Measurements from ENCODE around the gene SLC35F4.
"Not testable (repeated sequence)": the region's sequence is repeated elsewhere in the genome, so short reads cannot be mapped to it uniquely, and the experiment has no call there.

The SLC35F4 gene

DNA sequence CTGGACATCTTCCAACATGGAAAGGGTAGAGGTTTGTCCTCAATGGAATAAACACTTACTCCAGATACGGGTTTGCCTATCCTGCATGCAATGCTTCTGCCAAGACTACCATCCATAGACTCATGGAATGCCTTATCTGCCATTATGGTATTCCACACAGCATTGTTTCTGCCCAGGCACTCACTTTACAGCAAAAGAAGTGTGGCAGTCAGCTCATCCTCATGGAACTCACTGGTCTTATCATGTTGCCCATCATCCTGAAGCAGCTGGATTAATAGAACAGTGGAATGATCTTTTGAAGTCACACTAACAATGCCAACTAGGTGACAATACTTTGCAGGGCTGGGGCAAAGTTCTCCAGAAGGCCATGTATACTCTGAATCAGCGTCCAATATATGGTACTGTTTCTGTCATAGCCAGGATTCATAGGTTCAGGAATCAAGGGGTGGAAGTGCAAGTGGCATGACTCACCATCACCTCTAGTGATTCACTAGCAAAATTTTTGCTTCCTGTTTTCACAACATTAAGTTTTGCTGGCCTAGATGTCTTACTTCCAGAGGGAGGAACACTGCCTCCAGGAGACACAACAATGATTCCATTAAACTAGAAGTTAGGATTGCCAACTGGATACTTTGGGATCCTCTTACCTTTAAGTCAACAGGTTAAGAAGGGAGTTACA, 140.4 kb downstream of the SLC35F4 start:
- TF ChIP-seq, protein P1, sequence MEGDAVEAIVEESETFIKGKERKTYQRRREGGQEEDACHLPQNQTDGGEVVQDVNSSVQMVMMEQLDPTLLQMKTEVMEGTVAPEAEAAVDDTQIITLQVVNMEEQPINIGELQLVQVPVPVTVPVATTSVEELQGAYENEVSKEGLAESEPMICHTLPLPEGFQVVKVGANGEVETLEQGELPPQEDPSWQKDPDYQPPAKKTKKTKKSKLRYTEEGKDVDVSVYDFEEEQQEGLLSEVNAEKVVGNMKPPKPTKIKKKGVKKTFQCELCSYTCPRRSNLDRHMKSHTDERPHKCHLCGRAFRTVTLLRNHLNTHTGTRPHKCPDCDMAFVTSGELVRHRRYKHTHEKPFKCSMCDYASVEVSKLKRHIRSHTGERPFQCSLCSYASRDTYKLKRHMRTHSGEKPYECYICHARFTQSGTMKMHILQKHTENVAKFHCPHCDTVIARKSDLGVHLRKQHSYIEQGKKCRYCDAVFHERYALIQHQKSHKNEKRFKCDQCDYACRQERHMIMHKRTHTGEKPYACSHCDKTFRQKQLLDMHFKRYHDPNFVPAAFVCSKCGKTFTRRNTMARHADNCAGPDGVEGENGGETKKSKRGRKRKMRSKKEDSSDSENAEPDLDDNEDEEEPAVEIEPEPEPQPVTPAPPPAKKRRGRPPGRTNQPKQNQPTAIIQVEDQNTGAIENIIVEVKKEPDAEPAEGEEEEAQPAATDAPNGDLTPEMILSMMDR (IDR thresholded peaks at IDR 0.05; ENCODE audit: low read depth, low read length), result no peak
- Histone ChIP-seq H3K27me3 (no peaks in the 10 kb centered on the region), H3K4me1 (no peaks in the 10 kb centered on the region), H3K4me3 (ENCODE audit: low read depth, low read length) (no peak overlapping the region), H3K9me3 (no peaks in the 10 kb centered on the region), H3K36me3 (no peaks in the 10 kb centered on the region)
- no peak for DNase-seq

DNA sequence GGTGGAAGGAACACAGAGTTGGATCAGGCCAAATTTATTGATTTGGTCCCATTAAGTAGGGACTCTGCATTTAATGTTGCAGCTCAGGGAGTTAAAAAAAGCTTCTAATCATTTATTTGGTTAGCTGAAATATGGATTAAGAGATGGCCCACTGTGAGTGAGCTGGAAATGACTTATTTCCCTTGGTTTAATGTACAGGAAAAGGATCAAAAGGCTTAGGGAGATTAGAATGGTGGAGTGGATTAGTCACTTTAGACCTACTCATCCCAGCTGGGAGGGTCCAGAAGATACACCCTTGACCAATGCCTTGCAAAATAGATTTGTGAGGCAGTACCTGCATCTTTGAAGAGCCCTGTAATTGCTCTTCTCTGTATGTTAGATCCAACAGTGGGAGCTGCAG, 143.8 kb downstream of the SLC35F4 start:
- not testable (repeated sequence) for DNase-seq; H3K27me3 ChIP-seq; H3K36me3 ChIP-seq; H3K9me3 ChIP-seq; H3K4me3 ChIP-seq (ENCODE audit: low read depth, low read length); H3K4me1 ChIP-seq

GRCh38 chr14:57714487-57714931, 151.4 kb downstream of the SLC35F4 start:
- TF ChIP-seq, protein P1 (IDR thresholded peaks at IDR 0.05; ENCODE audit: low read depth, low read length), result no peak
- DNase-seq, result no peak
- H3K9me3 ChIP-seq, result no peaks in the 10 kb centered on the region
- no peaks in the 10 kb centered on the region for H3K27me3 ChIP-seq
- H3K4me1 ChIP-seq, result no peaks in the 10 kb centered on the region
- H3K4me3 ChIP-seq (ENCODE audit: low read depth, low read length), result no peak overlapping the region
- H3K36me3 ChIP-seq, result no peaks in the 10 kb centered on the region

- TF ChIP-seq, protein P1 (IDR thresholded peaks at IDR 0.05; ENCODE audit: low read depth, low read length), result no peak
- no peaks in the 10 kb centered on the region for H3K9me3 ChIP-seq
- no peaks in the 10 kb centered on the region for H3K36me3 ChIP-seq
- no peaks in the 10 kb centered on the region for H3K4me1 ChIP-seq
- H3K4me3 ChIP-seq (ENCODE audit: low read depth, low read length), result no peak overlapping the region
- no peak for DNase-seq
- no peaks in the 10 kb centered on the region for H3K27me3 ChIP-seq
Observed at GRCh38 chr14:57712698-57713097, 153.2 kb downstream of the SLC35F4 start.

DNA sequence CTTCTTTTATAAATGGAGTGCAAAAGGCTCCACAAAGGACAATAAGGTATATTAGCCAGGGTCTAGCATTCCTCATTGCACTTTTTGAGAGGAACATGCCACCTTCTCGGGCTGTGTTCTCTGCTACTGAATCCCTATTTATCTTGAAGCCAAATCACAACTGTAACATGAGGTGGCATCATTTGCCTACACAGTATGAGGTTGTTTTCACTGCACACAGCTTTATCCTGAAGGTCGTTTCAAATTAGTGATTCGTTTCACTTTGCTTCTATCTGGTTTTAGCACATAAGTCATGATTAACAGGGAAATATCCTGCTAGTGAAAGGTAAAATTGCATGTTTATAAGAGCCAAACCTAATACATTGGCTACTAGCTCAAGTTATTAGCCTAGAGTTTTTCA, 153.8 kb downstream of the SLC35F4 start:
- H3K36me3 ChIP-seq, result no peaks in the 10 kb centered on the region
- H3K4me1 ChIP-seq, result no peaks in the 10 kb centered on the region
- no peak for DNase-seq
- TF ChIP-seq, protein P1 (IDR thresholded peaks at IDR 0.05; ENCODE audit: low read depth, low read length), result no peak
- H3K27me3 ChIP-seq, result no peaks in the 10 kb centered on the region
- H3K9me3 ChIP-seq, result no peaks in the 10 kb centered on the region
- H3K4me3 ChIP-seq (ENCODE audit: low read depth, low read length), result no peak overlapping the region

DNA sequence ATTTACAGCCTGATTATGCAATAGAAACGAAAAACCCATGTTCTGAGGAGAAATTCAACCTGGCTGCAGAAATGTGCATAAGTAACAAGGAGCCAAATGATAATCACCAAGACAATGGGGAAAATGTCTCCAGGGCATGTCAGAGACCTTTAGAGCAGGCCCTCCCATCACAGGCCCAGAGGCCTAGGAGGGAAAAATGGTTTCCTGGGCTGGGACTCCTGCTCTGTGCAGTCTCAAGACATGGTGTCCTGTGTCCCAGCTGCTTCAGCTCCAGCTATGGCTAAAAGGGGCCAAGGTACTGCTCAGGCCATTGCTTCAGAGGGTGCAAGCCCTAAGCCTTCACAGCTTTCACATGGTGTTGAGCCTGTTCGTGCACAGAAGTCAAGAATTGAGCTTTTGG, 156.0 kb downstream of the SLC35F4 start:
- Histone ChIP-seq H3K36me3 (no peaks in the 10 kb centered on the region), H3K27me3 (no peaks in the 10 kb centered on the region)
- TF ChIP-seq, protein P1 (IDR thresholded peaks at IDR 0.05; ENCODE audit: low read depth, low read length), result no peak

More for the DNA sequence above, 156.0 kb downstream of the SLC35F4 start:
- no peak for DNase-seq
- Histone ChIP-seq H3K4me3 (ENCODE audit: low read depth, low read length) (no peak overlapping the region), H3K4me1 (no peaks in the 10 kb centered on the region), H3K9me3 (no peaks in the 10 kb centered on the region)

All from BE2C (cell line).